ENCODE data around the gene CNST. TPM values are rescaled to one million over a fixed set of nuclear protein-coding genes. Genes with fewer than 3 reads are reported as not detected.

CNST gene
- total and polyA plus RNA-seq, 2 of the 13 experiments (the other 11 are each of a cell fraction or from before 2014, with no cell fraction given) = 6.3 to 12.4 TPM

GRCh38 chr1:246582301-246583055 is 16.2 kb downstream of the CNST start (continued):
- TF ChIP-seq ZNF18 (CRISPR knock-in tag; IDR thresholded peaks at IDR 0.05; ENCODE audit: insufficient replicate concordance) = peak; percentile 45
- TF ChIP-seq ZFP37 (CRISPR knock-in tag; IDR thresholded peaks at IDR 0.05; ENCODE audit: borderline replicate concordance) = no peak

GRCh38 chr1:246583056-246583440 is 16.8 kb downstream of the CNST start:
- H3K9ac ChIP-seq (ENCODE audit: insufficient read depth, low read depth, low read length) = peak overlapping the region; percentile 68
- in situ Hi-C loops (cut with HindIII; ENCODE audit: extremely low pct_ligation_motif_present, low pct_unique_long_range_greater_than_20kb) = no loop called here
- peaks cover 48% of the 10 kb centered on the region for H3K79me2 ChIP-seq (ENCODE audit: insufficient read depth, low read length)
- H3K36me3 ChIP-seq (replicated peaks in 1 of 2; ENCODE audit: control insufficient read depth in 1 of 2, insufficient read depth in 2 of 2, low read length in 2 of 2) = no peaks in the 10 kb centered on the region; a peak in 1 of 5 replicates
- DNase-seq (ENCODE audit: low spot score) = no peak
- peak overlapping the region; percentile 94 for H3K4me2 ChIP-seq (ENCODE audit: low read depth, low read length)
- ChIA-PET POLR2A (interaction anchor here (0.9 to 3.6 kb wide), 6 partner anchors 9 to 1612 kb away, joined by 3 to 34 read pairs (median 6); partner anchors contain the start of genes CNST and TFB2M), CTCF (ENCODE audit: low intra/inter-chr PET ratio, low total read pairs) (no interaction called here)
- H4K20me1 ChIP-seq (ENCODE audit: insufficient read depth, low read length) = no peaks in the 10 kb centered on the region
- TSS peak; percentile 76 for BruUV-seq (replicated peaks)
- H3K4me3 ChIP-seq (replicated peaks in 1 of 3; ENCODE audit: insufficient read depth in 1 of 3, low read depth in 2 of 3, low read length in 3 of 3) = peak overlapping the region; percentile 55 to 70 (median 58)
- ATAC-seq = peak; percentile 58
- H2AFZ ChIP-seq (ENCODE audit: low read length) = no peak overlapping the region
- no peaks in the 10 kb centered on the region for H3K27me3 ChIP-seq (ENCODE audit: control insufficient read depth in 1 of 2, insufficient read depth in 2 of 2, low read length in 2 of 2)
- FAIRE-seq = no peak
- intact Hi-C loops (cut with micrococcal nuclease; ENCODE audit: unreplicated experiment) = loop anchor here (1.0 kb wide), 1 partner anchor 17 kb away; the partner anchor contains the start of genes CNST and TFB2M
- H3K9me3 ChIP-seq (ENCODE audit: low read length) = no peaks in the 10 kb centered on the region
- H3K27ac ChIP-seq (ENCODE audit: extremely low read length, insufficient read depth, low read length) = peak overlapping the region; percentile 86
- WGBS (ENCODE audit: low lambda C conversion rate) = 1% methylated on average over 2 of the region's 2 CpGs
- H3K4me1 ChIP-seq (ENCODE audit: insufficient read depth, low read length) = peaks cover 89% of the 10 kb centered on the region
- TF ChIP-seq CCAR2 (optimal IDR thresholded peaks at IDR 0.05; ENCODE audit: low read depth, low read length) = no peak
- TF ChIP-seq FOXP1 (IDR thresholded peaks at IDR 0.05) = no peak
- TF ChIP-seq FOXP1 (CRISPR knock-in tag; IDR thresholded peaks at IDR 0.05) = peak; percentile 72
- TF ChIP-seq PRDM15 (CRISPR knock-in tag; IDR thresholded peaks at IDR 0.05) = no peak
- TF ChIP-seq ZBTB39 (CRISPR knock-in tag; IDR thresholded peaks at IDR 0.05) = 0 out of 2 replicates have a peak, but pooled peaks have one; percentile 30
- TF ChIP-seq ZMYM2 (CRISPR knock-in tag; IDR thresholded peaks at IDR 0.05) = no peak
- TF ChIP-seq MAZ (IDR thresholded peaks at IDR 0.05; ENCODE audit: borderline replicate concordance, low read depth, low read length) = no peak
- 0 out of 2 replicates have a peak, but pooled peaks have one; percentile 7 for TF ChIP-seq MAZ (CRISPR knock-in tag; IDR thresholded peaks at IDR 0.05; ENCODE audit: low read depth)
- peak; percentile 61 for TF ChIP-seq FOXA3 (CRISPR knock-in tag; IDR thresholded peaks at IDR 0.05)
- no peak for TF ChIP-seq ZFP36L2 (CRISPR knock-in tag; IDR thresholded peaks at IDR 0.05)
- 0 out of 2 replicates have a peak, but pooled peaks have one; percentile 16 for TF ChIP-seq SPEN (CRISPR knock-in tag; IDR thresholded peaks at IDR 0.05; ENCODE audit: low read depth)
- no peak for TF ChIP-seq ZNF44 (CRISPR knock-in tag; IDR thresholded peaks at IDR 0.05)
- TF ChIP-seq FOXA1 (IDR thresholded peaks at IDR 0.05) = no peak
- TF ChIP-seq FOXA1 (CRISPR knock-in tag; IDR thresholded peaks at IDR 0.05) = peak; percentile 64

Measured in HepG2 (cell line).